Uterus (tissue), 2 donors: ENCODE data around the gene PTPRG.

Source experiments
- POLR2A ChIP-seq, 2 donors: fragments of 450-650 bp; IDR thresholded peaks; one replicate each; pipeline ENCODE4 v1.6.1; 2016; ENCODE audit warnings: antibody characterized with exemption in 2 of 2, mild to moderate bottlenecking in 1 of 2, moderate library complexity in 1 of 2
- TF ChIP-seq, protein P1 (sequence below), 4 experiments: fragments of 200-600 bp in 2 of 4; fragments of 450-650 bp in 2 of 4; sonication (generic) in 2 of 4; IDR thresholded peaks; one replicate each; pipeline ENCODE4 v1.5.1; 2016 to 2019; ENCODE audit warnings: antibody characterized with exemption in 4 of 4, mild to moderate bottlenecking in 2 of 4, moderate library complexity in 1 of 4

DNA sequence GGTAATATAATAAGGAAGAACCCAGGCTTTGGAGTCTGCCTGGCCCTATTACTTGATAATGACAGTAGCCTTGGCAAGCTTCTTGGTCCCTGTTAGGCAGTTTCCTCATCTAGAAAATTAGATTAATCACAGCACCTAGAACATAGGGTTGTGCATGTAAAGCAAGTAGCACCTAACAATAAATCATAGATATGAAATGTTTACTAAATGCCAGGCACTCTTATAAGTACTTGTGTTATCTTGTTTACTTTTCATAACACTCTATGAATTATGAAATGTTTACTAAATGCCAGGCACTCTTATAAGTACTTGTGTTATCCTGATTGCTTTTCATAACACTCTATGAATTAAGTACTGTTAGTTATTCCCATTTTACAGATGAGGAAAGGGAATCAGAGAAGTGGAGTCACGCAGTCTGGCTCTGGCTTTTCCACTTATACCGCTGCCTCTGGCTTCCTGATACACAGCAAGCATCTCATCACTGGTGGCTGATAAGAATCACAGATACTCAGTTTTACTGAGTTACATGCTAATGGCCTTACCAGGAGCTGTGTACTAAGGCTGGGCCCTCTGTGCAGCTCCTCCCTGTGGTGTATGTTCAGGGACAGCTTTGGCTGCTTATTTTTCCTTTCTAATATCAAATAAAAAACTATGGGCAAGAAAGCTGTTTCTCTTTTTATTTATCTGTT, 688.6 kb downstream of the PTPRG start:
- TF ChIP-seq POLR2A (IDR thresholded peaks at IDR 0.05), result no peak
- TF ChIP-seq, protein P1, sequence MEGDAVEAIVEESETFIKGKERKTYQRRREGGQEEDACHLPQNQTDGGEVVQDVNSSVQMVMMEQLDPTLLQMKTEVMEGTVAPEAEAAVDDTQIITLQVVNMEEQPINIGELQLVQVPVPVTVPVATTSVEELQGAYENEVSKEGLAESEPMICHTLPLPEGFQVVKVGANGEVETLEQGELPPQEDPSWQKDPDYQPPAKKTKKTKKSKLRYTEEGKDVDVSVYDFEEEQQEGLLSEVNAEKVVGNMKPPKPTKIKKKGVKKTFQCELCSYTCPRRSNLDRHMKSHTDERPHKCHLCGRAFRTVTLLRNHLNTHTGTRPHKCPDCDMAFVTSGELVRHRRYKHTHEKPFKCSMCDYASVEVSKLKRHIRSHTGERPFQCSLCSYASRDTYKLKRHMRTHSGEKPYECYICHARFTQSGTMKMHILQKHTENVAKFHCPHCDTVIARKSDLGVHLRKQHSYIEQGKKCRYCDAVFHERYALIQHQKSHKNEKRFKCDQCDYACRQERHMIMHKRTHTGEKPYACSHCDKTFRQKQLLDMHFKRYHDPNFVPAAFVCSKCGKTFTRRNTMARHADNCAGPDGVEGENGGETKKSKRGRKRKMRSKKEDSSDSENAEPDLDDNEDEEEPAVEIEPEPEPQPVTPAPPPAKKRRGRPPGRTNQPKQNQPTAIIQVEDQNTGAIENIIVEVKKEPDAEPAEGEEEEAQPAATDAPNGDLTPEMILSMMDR (IDR thresholded peaks at IDR 0.05), result no peak
